Adipocyte (in vitro differentiated cells): ENCODE results near the gene LENG9.
A peak's percentile ranks its signal among the peaks of the same experiment; 100 is the strongest.
"Not testable (repeated sequence)": the region's sequence is repeated elsewhere in the genome, so short reads cannot be mapped to it uniquely, and the experiment has no call there.

Experiments used
- DNase-seq: peaks from one replicate; pipeline ENCODE4 v3.0.0-alpha.2; 2015; ENCODE audit warnings: low read depth
- H3K27me3 ChIP-seq: replicated peaks from 2 replicates; pipeline ENCODE4 v1.7.0; 2013; ENCODE audit warnings: mild to moderate bottlenecking, low read length, moderate library complexity; ENCODE audit not compliant: control insufficient read depth, insufficient read depth
- H3K36me3 ChIP-seq: 2 replicates; pipeline ENCODE4 v1.7.0; 2013; ENCODE audit warnings: low read length, mild to moderate bottlenecking, moderate library complexity; ENCODE audit not compliant: control insufficient read depth, insufficient read depth, severe bottlenecking
- H3K4me1 ChIP-seq: 2 replicates; pipeline ENCODE4 v1.7.0; 2013; ENCODE audit warnings: mild to moderate bottlenecking, low read length, moderate library complexity; ENCODE audit not compliant: control insufficient read depth, insufficient read depth
- H3K4me3 ChIP-seq: 2 replicates; pipeline ENCODE4 v1.7.0; 2013; ENCODE audit warnings: mild to moderate bottlenecking, low read length, moderate library complexity
- H3K9ac ChIP-seq: 2 replicates; pipeline ENCODE4 v1.7.0; 2013; ENCODE audit warnings: mild to moderate bottlenecking, low read length, moderate library complexity
- H3K9me3 ChIP-seq: 2 replicates; pipeline ENCODE4 v1.7.0; 2013; ENCODE audit warnings: mild to moderate bottlenecking, low read length, moderate library complexity; ENCODE audit not compliant: control insufficient read depth

LENG9 gene

DNA sequence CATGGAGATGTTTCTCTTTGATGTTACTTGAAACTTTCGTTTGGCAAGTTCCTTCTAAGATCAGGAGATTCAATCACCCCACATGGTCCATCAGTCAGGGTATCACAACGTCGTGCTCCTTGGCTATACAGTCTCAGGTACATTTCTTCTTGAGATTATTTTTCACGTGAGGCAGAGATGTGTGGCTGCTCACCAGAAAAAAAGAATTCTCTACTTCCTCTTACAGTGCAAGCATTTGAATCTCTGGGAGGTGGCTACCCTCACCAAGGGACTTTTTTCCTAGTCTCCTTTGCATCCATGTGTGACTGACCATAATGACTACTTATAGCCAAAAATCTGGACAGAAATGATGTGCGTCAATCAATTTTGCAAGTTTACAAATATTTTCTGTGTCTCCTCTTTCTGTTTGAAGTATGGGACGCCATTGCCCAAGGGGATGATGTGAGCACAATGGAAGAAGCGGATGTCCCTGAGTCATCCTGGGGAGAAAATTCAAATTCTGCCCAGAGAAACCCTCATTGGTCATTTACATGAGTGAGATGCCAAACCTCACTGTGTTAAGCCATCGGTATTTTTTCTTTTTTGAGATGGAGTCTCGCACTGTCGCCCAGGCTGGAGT lies 30.5 kb upstream of the LENG9 start:
- Histone ChIP-seq H3K36me3 (no peaks in the 10 kb centered on the region), H3K9me3 (no peaks in the 10 kb centered on the region), H3K9ac (no peak overlapping the region), H3K4me3 (no peak overlapping the region), H3K27me3 (peaks cover 13% of the 10 kb centered on the region), H3K4me1 (no peaks in the 10 kb centered on the region)
- DNase-seq, result no peak

DNA sequence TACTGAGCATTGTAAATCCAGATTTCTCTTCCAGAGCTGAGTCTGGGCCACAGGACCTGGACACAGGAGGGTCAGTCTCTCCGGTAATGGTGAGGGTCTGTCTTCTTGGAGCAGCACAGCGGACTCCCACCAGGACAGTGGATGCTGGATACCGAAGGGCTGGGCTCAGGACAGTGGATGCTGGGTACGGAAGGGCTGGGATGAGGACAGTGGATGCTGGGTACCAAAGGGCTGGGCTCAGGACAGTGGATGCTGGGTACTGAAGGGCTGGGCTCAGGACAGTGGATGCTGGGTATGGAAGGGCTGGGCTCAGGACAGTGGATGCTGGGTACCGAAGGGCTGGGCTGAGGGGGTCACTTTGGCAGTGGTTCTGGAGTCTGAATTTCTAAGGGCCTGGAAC lies 29.5 kb upstream of the LENG9 start:
- DNase-seq, H3K9ac ChIP-seq, H3K9me3 ChIP-seq, H3K4me1 ChIP-seq, H3K36me3 ChIP-seq, H3K4me3 ChIP-seq: not testable (repeated sequence)
- peaks cover 13% of the 10 kb centered on the region for H3K27me3 ChIP-seq

DNA sequence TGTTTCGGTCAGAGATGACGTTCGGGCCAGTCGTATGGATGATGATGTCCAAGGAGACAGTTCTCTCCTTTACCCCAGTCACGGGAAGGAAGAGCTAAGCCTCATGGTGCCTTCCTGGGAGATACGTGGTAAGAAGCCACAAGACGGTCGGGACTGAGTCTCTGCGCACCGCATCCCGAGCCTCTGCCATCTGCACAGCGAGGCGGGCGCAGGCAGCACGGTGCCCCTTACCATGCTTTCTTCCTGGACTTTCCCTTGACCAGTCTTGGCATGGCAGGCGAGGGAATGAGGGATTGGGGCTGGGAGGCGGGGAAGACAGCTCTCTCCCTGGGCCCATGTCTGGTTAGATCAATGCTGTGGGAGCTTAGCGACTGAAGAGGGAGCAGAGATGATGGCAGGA lies 29.0 kb upstream of the LENG9 start:
- H3K36me3 ChIP-seq, result no peaks in the 10 kb centered on the region
- peaks cover 13% of the 10 kb centered on the region for H3K27me3 ChIP-seq
- H3K4me3 ChIP-seq, result no peak overlapping the region
- DNase-seq, result no peak
- no peaks in the 10 kb centered on the region for H3K9me3 ChIP-seq
- H3K4me1 ChIP-seq, result no peaks in the 10 kb centered on the region
- no peak overlapping the region for H3K9ac ChIP-seq

DNA sequence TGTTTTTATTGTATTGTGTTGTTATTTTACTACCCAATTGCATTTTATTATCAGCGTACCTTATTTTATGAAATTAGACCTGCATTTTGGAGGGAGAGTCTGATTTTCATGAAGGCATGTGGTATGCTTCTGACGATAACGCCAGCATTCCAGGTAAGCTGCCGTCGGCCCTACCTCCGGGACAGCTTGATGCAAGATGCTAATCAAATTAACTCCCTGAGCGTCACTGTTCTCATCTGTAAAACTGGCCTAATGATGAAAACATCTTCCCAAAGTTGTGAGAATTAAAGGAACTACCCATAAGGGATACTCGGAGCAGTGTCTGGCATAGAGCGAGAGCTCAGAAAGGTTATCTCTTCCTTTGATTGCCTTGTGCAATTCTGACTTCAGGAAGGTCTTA lies 26.2 kb upstream of the LENG9 start:
- peaks cover 13% of the 10 kb centered on the region for H3K27me3 ChIP-seq
- H3K4me1 ChIP-seq, result no peaks in the 10 kb centered on the region
- DNase-seq, result no peak
- no peaks in the 10 kb centered on the region for H3K9me3 ChIP-seq
- no peaks in the 10 kb centered on the region for H3K36me3 ChIP-seq
- H3K4me3 ChIP-seq, result no peak overlapping the region
- no peak overlapping the region for H3K9ac ChIP-seq

DNA sequence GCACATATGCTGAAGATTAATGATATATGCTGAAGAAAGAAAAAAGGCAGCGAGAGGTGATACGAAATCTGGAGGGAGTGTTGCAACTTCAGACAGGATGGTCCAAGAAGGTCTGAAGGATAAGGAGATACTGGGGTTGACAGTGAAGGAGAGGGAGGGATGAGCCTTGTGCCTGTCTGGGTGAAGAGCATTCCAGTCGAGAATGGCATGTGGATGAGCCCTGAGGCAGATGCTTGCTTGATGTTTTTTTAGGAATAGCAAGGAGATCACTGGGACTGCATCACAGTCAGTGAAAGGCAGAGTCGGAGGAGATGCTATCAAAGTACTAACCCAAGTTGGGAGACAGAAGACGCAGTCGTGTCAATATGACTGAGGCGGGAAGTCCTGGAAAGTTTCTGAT lies 25.8 kb upstream of the LENG9 start:
- no peak for DNase-seq
- H3K9me3 ChIP-seq, result no peaks in the 10 kb centered on the region
- H3K4me3 ChIP-seq, result no peak overlapping the region
- peaks cover 13% of the 10 kb centered on the region for H3K27me3 ChIP-seq
- no peaks in the 10 kb centered on the region for H3K4me1 ChIP-seq
- H3K36me3 ChIP-seq, result no peaks in the 10 kb centered on the region
- no peak overlapping the region for H3K9ac ChIP-seq

DNA sequence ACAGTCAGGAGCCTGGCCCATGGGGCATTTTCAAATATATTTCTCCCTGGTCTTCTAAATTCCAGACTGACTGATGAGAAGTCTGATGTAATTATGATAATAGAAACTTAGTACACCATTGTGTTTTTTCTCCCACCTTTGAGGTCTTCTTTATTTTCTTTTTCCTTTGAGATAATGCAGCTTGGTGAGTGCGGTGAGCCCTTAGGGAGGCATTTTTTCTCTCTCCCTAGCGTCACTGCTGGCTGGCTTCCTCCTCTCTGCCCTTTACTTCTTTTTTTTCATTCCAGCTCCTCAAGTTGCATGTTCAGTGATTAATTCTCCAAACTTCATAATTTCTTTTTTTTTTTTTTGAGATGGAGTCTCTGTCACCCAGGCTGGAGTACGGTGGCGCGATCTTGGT lies 22.3 kb upstream of the LENG9 start:
- Histone ChIP-seq H3K36me3 (no peaks in the 10 kb centered on the region), H3K9me3 (no peaks in the 10 kb centered on the region), H3K9ac (no peak overlapping the region), H3K4me3 (no peak overlapping the region), H3K4me1 (no peaks in the 10 kb centered on the region), H3K27me3 (peaks cover 19% of the 10 kb centered on the region)
- DNase-seq, result no peak

DNA sequence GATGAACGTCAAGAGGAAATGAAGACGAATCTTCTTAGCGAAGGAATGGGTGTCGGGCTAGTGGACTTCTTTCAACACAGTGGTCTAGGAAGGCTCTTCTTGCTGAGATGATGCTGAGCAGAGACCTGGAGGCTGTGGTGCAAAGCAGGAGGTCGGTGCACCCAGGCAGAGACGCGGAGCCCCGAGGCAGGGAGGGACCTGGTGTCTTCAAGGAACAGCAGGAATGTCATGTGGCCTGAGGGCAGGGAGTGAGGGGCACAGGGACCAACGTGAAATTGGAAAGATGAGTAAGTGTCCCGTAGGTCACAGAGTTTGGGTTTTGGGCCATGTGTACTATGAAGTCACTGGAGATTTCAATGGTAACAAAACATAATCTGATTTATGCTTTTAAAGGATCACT lies 20.9 kb upstream of the LENG9 start:
- no peak for DNase-seq
- no peaks in the 10 kb centered on the region for H3K4me1 ChIP-seq
- no peaks in the 10 kb centered on the region for H3K9me3 ChIP-seq
- no peak overlapping the region for H3K9ac ChIP-seq
- no peak overlapping the region for H3K4me3 ChIP-seq
- H3K36me3 ChIP-seq, result no peaks in the 10 kb centered on the region
- peaks cover 11% of the 10 kb centered on the region for H3K27me3 ChIP-seq

DNA sequence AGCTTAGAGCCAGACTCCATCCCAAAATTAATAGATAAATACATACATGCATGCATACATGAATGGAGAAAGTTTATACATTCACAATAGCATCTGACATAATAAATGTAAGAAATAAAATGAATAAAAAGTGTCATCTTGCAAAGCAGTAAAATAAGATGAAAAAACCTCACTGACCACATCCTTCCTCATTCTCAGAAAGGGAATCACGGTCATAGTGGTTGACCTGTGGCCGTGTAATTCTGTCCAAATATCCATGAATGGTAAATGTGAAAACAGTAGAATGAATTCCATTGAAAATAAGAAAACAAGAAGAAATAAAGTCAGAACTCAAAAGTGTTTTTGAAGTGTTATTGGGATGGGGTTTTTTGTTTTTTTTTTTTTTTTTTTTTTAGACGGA lies 19.3 kb upstream of the LENG9 start:
- Histone ChIP-seq H3K4me1 (no peaks in the 10 kb centered on the region), H3K9me3 (no peaks in the 10 kb centered on the region), H3K4me3 (no peak overlapping the region), H3K9ac (no peak overlapping the region), H3K27me3 (peaks cover 10% of the 10 kb centered on the region), H3K36me3 (no peaks in the 10 kb centered on the region)
- no peak for DNase-seq

DNA sequence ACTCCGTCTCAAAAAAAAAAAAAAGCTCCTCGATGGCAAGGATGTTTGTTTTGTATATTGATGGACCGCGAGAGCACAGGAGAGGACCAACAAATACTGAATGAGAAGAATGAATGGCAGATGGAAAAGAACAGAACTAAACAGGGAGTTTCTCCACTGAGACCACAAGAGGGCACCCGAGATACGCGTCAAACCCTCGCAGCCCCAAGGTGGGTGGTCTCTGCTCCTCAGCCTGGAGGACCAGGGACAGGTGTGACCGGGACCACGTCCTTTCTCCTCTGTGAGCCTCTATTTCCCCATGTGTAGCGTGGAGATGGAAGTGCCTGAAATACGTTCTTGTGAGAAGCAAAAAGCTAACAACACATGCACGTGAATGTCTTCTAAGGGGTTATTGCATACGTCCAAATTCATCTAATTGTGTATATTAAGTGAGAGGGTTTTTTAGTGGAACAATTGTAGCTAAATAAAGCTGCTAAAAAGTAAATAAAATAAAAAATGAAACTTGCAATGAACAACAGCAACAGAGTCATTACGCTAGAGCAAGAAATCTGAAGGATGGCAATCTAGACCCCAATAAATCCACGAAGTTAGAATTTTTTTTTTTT lies 17.9 kb upstream of the LENG9 start:
- Histone ChIP-seq H3K36me3 (no peaks in the 10 kb centered on the region), H3K9me3 (no peaks in the 10 kb centered on the region), H3K27me3 (peaks cover 10% of the 10 kb centered on the region), H3K4me3 (no peak overlapping the region), H3K4me1 (no peaks in the 10 kb centered on the region), H3K9ac (no peak overlapping the region)
- DNase-seq, result peak; percentile 87

DNA sequence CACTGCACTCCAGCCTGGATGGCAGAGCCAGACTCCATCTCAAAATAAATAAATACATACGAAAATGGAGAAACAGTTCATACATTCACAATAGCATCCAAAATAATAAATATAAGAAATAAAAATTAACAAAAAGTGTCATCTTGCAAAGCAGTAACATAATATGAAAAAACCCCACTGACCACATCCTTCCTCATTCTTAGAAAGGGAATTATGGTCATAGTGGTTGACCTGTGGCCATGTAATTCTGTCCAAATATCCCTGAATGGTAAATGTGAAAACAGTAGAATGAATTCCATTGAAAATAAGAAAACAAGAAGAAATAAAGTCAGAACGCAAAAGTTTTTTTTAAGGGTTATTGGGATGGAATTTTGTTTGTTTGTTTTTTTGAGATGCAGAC lies 16.5 kb upstream of the LENG9 start:
- H3K9me3 ChIP-seq, result no peaks in the 10 kb centered on the region
- peaks cover 10% of the 10 kb centered on the region for H3K27me3 ChIP-seq
- no peak overlapping the region for H3K4me3 ChIP-seq
- DNase-seq, result no peak
- no peaks in the 10 kb centered on the region for H3K4me1 ChIP-seq
- H3K36me3 ChIP-seq, result no peaks in the 10 kb centered on the region
- H3K9ac ChIP-seq, result no peak overlapping the region

DNA sequence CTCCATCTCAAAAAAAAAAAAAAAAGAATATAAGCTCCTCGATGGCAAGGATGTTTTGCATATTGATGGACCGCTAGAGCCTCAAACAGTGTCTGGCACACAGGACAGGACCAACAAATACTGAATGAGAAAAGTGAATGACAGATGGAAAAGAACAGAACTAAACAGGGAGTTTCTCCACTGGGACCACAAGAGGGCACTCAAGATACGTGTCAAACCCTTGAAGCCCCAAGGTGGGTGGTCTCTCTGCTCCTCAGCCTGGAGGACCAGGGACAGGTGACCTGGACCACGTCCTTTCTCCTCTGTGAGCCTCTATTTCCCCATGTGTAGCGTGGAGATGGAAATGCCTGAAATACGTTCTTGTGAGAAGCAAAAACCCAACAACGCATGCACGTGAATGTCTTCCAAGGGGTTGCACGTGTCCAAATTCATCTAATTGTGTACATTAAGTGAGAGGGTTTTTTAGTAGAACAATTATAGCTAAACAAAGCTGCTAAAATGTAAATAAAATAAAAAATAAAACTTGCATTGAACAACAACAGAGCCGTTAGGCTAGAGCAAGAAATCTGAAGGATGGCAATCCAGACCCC lies 15.2 kb upstream of the LENG9 start:
- no peak overlapping the region for H3K9ac ChIP-seq
- no peaks in the 10 kb centered on the region for H3K9me3 ChIP-seq
- no peak overlapping the region for H3K4me3 ChIP-seq
- peaks cover under 1% of the 10 kb centered on the region for H3K4me1 ChIP-seq
- peaks cover 9% of the 10 kb centered on the region for H3K27me3 ChIP-seq
- no peaks in the 10 kb centered on the region for H3K36me3 ChIP-seq
- DNase-seq, result peak; percentile 85

DNA sequence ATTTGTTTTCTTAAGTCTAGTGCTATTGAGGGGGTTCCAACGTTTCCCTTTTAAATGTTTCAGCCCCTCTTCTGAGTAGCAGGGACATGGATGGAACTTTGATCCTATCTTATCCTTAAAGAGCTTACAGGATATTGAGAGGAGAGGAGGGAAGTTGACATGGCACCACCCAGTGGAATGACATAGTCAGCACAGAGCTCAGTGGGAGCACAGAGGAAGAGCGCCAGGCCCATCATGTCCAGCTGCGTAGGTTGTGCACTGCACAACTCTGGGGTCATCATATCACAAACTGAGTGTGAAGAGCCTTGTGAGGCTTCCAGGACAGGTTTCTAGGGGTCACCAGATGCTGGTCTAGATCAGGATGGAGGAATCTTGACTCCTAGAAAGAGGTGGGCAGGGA lies 14.1 kb upstream of the LENG9 start:
- Histone ChIP-seq H3K9me3 (no peaks in the 10 kb centered on the region), H3K4me3 (no peak overlapping the region), H3K27me3 (peaks cover 8% of the 10 kb centered on the region), H3K4me1 (peaks cover 7% of the 10 kb centered on the region), H3K9ac (no peak overlapping the region), H3K36me3 (no peaks in the 10 kb centered on the region)
- DNase-seq, result no peak
